ENCODE data around the gene SLC17A3.

The SLC17A3 gene

DNA sequence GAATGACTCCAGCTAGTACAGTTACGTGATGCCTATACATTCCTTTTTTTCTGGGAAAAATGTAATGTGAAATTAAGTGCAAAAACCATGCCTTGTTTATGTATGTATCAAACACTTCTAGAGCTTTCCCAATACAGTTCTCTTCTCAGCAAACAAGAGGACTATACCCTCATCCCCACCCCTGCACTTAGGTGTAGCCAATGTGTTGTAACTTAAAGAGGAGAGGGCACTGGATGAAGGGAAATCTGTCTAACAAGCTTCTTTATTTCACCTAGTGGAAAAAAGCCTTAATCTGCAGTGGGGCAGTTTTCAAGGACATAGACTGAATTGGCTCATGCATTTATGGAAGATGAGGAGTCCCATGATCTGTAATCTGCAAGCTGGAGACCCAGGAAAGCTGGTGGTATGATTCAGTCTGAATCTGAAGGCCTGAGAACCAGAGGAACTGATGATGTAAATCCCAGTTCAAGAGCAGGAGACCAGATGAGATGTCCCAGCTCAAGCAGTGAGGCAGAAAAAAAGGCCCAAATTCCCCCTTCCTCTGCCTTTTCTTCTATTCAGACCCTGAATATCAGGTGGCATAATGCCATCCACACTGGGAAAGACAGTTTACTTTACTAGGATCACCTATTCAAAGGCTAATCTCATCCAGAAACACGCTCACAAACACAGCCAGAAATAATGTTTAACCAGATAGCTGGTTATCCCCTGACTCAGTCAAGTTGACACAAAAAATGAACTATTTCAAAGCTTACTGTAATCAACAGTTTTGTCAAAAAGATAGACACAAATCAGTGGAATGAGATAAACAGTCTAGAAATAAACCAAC is 25.8 kb upstream of the SLC17A3 start:
- DNase-seq (no peak), ATAC-seq (no peak)
- Mint-ChIP-seq H3K4me3 (no peak overlapping the region), H3K4me1 (peaks cover 1% of the 10 kb centered on the region), H3K36me3 (ENCODE audit: low read depth) (no peaks in the 10 kb centered on the region), H3K9me3 (no peaks in the 10 kb centered on the region), H3K27me3 (peaks cover 2% of the 10 kb centered on the region), H3K27ac (no peak overlapping the region)

DNA sequence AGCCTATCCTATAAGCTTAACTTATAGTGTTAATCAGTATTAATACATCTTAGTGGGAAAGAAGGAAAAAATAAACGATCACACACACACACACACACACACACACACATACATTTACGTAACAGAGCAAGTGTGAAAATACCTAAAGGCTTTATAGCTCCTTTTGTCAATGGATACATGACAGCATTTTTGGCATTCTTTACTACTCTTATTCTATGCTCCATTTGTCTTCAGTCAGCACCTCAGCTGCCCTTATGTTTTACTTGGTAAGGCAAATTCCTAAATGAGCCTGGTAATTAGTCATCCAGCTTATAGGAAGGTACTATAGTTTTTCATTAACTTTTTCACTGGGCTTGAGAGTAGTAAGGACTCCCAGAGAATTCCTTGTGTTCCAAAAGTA is 25.1 kb upstream of the SLC17A3 start:
- H3K27me3 Mint-ChIP-seq: peaks cover 2% of the 10 kb centered on the region
- H3K4me3 Mint-ChIP-seq: no peak overlapping the region
- no peaks in the 10 kb centered on the region for H3K36me3 Mint-ChIP-seq (ENCODE audit: low read depth)
- peaks cover 1% of the 10 kb centered on the region for H3K4me1 Mint-ChIP-seq
- H3K9me3 Mint-ChIP-seq: no peaks in the 10 kb centered on the region
- H3K27ac Mint-ChIP-seq: no peak overlapping the region
- no peak for ATAC-seq
- DNase-seq: no peak

DNA sequence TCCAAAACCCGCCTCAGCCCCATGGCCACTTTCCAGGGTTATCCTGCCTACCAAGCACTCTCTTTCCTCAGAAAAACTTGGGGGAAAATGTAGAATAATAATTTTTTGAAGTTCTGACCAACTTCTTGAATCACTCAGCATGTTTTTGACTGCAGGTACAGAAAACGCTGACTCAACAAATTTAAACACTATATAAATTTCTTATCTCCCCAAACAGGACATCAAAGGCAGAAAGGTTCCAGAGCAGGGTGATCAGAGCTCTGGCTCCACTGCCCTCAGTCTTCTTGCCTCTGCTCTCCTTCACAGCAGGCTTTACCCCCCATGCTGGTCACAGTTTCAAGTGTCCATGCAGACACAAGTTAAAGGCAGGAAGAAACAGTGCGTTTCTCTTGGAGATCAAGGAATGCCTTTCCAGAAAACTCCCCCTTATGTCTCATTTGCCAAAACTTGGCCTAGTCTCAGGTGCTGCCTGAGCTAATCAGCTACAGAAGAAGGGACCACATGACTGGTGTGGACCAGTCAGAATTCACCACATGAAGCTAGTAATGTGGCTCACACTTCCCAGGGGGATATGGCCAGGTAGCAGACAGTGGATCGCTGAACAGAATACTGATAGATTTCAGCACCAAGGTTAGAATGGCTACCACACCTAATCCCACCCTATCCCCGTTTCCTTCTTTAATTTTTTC is 24.4 kb upstream of the SLC17A3 start:
- Mint-ChIP-seq H3K9me3 (no peaks in the 10 kb centered on the region), H3K27ac (no peak overlapping the region), H3K4me1 (peaks cover 1% of the 10 kb centered on the region), H3K36me3 (ENCODE audit: low read depth) (no peaks in the 10 kb centered on the region), H3K4me3 (no peak overlapping the region), H3K27me3 (peaks cover 2% of the 10 kb centered on the region)
- ATAC-seq (no peak), DNase-seq (no peak)

DNA sequence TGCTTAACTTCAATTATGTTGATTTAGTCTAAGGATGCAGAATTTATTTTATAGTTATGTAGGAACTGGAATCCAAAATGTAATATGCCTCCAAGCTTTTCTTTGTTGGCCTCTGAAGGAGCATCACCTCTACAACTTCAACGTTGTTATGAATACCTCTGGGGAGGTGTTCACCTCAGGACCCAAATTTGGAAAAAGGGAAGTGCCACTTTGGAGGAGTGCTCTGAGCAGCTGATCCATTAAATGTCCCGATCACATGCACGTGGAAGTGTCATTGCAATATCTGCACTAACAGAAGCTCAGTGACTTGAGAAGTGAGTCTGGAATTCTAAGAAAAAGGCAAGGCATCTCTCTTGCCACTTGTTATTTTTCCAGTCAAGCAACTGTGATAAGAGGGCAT is 22.2 kb upstream of the SLC17A3 start:
- no peaks in the 10 kb centered on the region for H3K9me3 Mint-ChIP-seq
- H3K27me3 Mint-ChIP-seq: no peaks in the 10 kb centered on the region
- no peak overlapping the region for H3K27ac Mint-ChIP-seq
- no peak for DNase-seq
- H3K4me3 Mint-ChIP-seq: no peak overlapping the region
- no peak for ATAC-seq
- no peaks in the 10 kb centered on the region for H3K36me3 Mint-ChIP-seq (ENCODE audit: low read depth)
- peaks cover 1% of the 10 kb centered on the region for H3K4me1 Mint-ChIP-seq

DNA sequence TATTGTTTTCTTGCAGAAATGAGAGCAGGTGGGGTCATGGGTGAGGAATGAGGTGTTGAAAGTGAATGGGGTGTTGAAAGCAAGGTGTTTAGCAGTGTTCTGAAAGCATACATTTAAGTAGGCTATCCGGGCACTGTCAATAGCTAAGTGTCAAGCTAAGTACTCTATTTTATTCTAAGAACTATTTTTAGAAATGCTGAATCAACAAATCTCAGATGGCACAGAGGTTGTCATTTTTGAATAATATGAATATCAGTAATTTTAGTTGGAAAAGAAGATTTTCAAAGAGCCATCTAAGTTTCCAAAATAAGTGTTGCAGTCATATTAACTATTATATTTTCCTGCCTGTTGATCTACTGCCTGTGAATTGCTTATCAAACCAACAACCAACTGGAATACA is 21.7 kb upstream of the SLC17A3 start:
- Mint-ChIP-seq H3K4me3 (no peak overlapping the region), H3K9me3 (no peaks in the 10 kb centered on the region), H3K27me3 (no peaks in the 10 kb centered on the region)

DNA sequence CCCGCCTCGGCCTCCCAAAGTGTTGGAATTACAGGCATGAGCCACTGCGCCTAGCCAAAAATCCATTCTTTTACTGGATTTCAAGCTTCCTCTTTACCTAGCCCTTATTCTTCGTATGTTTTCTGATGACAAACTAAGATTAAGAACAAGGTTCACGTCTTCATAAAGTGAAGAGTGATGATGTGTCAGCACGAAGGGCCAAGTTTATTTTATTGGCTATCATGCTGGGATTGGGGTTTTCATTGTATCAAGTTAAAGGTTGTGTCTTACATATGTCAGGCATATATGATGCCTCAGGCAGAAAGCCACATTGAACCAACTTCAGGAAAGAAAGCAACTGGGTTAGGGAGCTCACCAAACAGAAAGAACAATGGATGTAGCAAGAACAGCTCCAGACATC is 19.7 kb upstream of the SLC17A3 start:
- no peak for DNase-seq
- Mint-ChIP-seq H3K4me3 (no peak overlapping the region), H3K27ac (no peak overlapping the region), H3K4me1 (no peaks in the 10 kb centered on the region), H3K27me3 (no peaks in the 10 kb centered on the region), H3K9me3 (no peaks in the 10 kb centered on the region), H3K36me3 (ENCODE audit: low read depth) (no peaks in the 10 kb centered on the region)
- no peak for ATAC-seq

More for the DNA sequence above, 21.7 kb upstream of the SLC17A3 start:
- Mint-ChIP-seq H3K36me3 (ENCODE audit: low read depth) (no peaks in the 10 kb centered on the region), H3K4me1 (peaks cover under 1% of the 10 kb centered on the region), H3K27ac (no peak overlapping the region)
- ATAC-seq: no peak
- no peak for DNase-seq

DNA sequence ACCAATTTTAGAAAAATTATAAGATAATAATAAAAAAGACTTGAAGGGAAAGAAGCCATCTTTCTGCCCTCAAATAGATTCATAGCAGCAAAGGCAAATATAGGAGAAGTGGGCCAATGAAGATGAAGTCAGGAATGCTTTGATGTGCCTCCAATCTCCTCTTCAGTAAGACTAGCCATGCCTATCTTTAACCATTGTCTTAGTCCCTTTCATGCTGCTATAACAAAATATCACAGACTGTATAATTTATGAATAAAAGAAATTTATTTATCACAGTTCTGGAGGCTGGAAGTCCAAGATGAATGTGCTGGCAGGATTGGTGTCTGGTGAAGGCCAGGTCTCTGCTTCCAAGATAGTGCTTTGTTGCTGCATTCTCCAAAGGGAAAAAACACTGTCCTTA is 18.8 kb upstream of the SLC17A3 start:
- no peak overlapping the region for H3K27ac Mint-ChIP-seq
- no peaks in the 10 kb centered on the region for H3K27me3 Mint-ChIP-seq
- no peak for DNase-seq
- no peaks in the 10 kb centered on the region for H3K9me3 Mint-ChIP-seq
- H3K4me3 Mint-ChIP-seq: no peak overlapping the region
- H3K4me1 Mint-ChIP-seq: no peaks in the 10 kb centered on the region
- H3K36me3 Mint-ChIP-seq (ENCODE audit: low read depth): no peaks in the 10 kb centered on the region
- ATAC-seq: no peak

DNA sequence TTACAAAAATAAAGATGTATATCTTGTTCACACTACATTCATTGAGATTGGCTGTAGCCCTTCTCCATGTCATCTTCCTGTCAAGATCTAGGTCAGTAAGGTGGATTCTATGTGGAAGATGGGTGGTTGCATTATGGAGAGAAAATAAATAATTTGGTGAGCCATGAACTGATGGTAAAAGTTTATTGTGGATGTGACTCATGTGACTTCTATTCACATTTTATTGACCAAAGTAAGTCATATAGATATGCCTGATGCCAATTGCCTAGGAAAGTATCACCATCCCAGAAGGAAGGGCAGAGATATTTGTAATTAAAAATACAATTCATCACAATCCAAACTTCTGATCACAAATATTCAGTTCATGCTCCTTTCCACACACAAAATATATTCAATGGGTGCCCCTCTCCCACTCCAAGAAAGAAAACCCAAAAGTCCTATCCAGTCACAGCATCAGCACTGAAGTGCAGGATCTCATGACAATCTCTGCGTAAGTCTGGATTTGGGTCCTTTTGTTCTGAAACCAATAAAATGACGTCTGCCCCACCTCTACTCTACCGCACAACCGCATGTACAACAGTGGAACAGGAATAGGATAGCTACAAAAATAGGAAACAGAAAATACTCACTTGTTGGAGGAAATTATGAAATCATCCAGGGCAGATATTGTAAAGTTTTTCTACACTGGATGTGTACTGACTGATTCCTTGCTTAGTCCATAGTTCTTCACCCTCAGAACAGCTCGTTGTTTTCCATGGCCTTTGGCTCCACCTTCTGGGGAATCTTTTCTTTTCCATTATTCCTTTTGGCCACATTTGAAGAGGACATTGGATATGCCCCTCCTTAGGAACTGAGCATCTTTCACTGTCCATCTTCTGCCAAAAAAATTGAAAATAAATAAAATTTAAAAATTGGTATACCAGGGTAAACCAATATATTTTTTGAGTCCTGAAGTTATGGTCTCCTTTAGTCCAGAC is 16.1 kb upstream of the SLC17A3 start:
- no peak overlapping the region for H3K4me3 Mint-ChIP-seq
- H3K27me3 Mint-ChIP-seq: no peaks in the 10 kb centered on the region
- no peaks in the 10 kb centered on the region for H3K36me3 Mint-ChIP-seq (ENCODE audit: low read depth)
- no peak for ATAC-seq
- no peak for DNase-seq
- no peak overlapping the region for H3K27ac Mint-ChIP-seq
- no peaks in the 10 kb centered on the region for H3K4me1 Mint-ChIP-seq
- H3K9me3 Mint-ChIP-seq: no peaks in the 10 kb centered on the region

DNA sequence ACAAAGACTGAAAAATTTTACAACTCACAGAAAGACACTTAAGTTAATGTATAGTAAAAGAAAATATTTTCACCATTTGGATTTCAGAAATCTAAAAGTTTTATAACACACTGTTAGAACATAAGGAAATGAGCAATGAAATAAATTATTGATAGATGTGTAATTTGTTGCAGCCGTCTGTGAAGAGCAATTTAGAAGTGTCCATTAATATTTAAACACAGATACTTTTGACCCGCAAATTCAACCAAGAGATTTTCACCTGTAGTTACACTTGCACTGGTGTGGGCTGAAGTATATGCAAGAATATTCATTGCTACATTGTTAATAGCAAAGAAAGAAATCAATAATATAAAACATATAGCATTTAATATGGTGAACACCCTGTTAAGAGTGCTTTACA is 14.6 kb upstream of the SLC17A3 start:
- no peaks in the 10 kb centered on the region for H3K36me3 Mint-ChIP-seq (ENCODE audit: low read depth)
- H3K4me3 Mint-ChIP-seq: no peak overlapping the region
- H3K9me3 Mint-ChIP-seq: no peaks in the 10 kb centered on the region
- no peak for DNase-seq
- no peaks in the 10 kb centered on the region for H3K4me1 Mint-ChIP-seq
- H3K27ac Mint-ChIP-seq: no peak overlapping the region
- no peak for ATAC-seq
- no peaks in the 10 kb centered on the region for H3K27me3 Mint-ChIP-seq

DNA sequence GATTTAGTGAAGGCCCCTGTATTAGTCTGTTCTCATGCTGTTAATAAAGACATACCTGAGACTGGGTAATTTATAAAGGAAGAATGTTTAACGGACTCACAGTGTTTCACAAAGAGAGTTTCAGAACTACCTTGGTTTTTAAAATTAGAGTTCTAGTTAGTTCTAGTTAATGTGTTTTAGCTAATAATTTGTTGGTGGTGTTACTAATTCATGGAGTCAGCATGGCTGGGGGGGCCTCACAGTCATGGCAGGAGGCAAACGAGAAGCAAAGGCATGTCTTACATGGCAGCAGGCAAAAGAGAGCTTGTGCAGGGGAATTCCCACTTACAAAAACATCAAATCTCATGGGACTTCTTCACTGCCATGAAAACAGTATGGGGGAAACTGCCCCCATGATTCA is 12.0 kb upstream of the SLC17A3 start:
- DNase-seq: no peak
- no peaks in the 10 kb centered on the region for H3K27me3 Mint-ChIP-seq
- no peaks in the 10 kb centered on the region for H3K9me3 Mint-ChIP-seq
- H3K27ac Mint-ChIP-seq: no peak overlapping the region
- H3K4me3 Mint-ChIP-seq: no peak overlapping the region
- ATAC-seq: no peak
- no peaks in the 10 kb centered on the region for H3K36me3 Mint-ChIP-seq (ENCODE audit: low read depth)
- H3K4me1 Mint-ChIP-seq: no peaks in the 10 kb centered on the region

DNA sequence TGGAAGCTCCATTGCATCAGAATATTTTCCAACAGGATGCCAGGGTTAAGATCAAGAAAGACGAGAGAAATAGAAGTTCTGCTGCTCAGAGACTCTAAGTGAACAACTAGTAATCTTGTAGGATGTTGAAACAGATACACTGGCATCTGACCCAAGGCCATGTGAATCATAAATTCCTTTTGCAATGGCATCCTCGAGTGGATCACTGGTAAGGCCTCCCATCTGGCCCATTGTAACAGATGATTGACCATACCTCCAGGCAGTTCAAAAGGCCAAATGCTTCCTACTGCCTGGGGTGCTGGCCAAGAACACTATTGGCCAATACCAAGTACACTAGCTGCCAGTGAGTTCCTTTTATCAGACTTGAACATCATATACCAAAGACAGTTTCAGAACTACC is 9.9 kb upstream of the SLC17A3 start:
- Mint-ChIP-seq H3K27me3 (no peaks in the 10 kb centered on the region), H3K9me3 (no peaks in the 10 kb centered on the region), H3K36me3 (ENCODE audit: low read depth) (no peaks in the 10 kb centered on the region), H3K4me3 (no peak overlapping the region), H3K4me1 (no peaks in the 10 kb centered on the region), H3K27ac (no peak overlapping the region)
- ATAC-seq (no peak), DNase-seq (no peak)

DNA sequence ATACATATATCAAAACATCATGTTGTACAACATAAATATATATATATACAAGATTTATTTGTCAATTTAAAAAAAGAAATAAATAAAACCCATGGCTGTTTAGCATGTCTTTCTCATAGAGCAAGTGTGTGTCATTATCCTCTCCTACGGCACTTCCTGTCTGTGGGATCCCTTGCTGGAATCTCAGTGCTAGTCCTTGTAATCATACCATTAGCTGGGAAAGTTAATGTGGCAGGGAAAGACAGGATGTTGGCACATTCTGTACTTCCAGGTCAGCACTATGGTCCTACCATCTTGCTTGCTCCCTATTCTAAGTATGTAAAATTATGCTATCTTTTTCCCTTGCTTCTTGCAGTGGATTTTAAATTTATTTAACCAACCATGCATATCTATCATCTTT is 9.5 kb upstream of the SLC17A3 start:
- Mint-ChIP-seq H3K4me1 (no peaks in the 10 kb centered on the region), H3K27me3 (peaks cover 3% of the 10 kb centered on the region), H3K36me3 (ENCODE audit: low read depth) (no peaks in the 10 kb centered on the region), H3K9me3 (no peaks in the 10 kb centered on the region), H3K27ac (no peak overlapping the region), H3K4me3 (no peak overlapping the region)
- DNase-seq: no peak
- no peak for ATAC-seq

DNA sequence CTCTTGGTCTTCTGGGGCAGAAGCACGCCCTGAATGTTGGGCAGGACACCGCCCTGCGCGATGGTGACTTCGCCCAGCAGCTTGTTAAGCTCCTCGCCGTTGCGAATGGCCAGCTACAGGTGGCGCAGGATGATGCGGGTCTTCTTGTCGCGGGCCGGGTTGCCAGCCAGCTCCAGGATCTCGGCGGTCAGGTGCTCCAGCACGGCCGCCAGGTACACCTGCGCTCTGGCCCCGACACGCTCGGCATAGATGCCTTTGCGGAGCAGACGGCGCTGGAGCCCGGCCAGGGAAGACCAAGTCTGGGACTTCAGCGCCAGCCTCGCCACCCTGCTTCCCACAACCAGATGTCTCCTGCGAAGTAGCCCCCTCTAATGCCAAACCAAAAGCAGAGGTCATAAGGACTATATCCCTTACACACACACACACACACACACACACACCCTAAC is 8.0 kb upstream of the SLC17A3 start:
- H3K4me3 Mint-ChIP-seq: peak overlapping the region; percentile 58
- ATAC-seq: peak; percentile 57

DNA sequence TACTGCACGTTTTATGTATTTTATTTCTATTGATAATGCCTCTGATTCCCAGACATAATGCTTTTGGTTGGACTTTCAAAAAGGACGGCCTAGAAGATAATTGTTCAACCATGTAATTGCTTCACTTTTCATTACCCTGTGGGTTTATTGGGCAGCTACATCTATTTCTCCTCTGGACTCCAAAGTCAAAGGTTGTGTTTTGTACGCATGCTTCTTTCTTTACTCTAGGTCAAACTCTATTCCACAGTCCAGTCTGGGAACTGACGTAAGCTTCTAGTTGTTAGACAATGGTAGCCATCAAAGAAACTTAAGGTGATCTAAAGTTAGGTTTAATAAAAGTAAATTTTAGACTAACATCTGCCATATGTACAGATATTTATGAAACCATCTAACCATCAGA is 6.6 kb upstream of the SLC17A3 start:
- no peak for DNase-seq

More for the DNA sequence above, 8.0 kb upstream of the SLC17A3 start:
- H3K9me3 Mint-ChIP-seq: no peaks in the 10 kb centered on the region
- DNase-seq: peak; percentile 16
- H3K36me3 Mint-ChIP-seq (ENCODE audit: low read depth): no peaks in the 10 kb centered on the region
- no peaks in the 10 kb centered on the region for H3K4me1 Mint-ChIP-seq
- peaks cover 4% of the 10 kb centered on the region for H3K27me3 Mint-ChIP-seq
- no peak overlapping the region for H3K27ac Mint-ChIP-seq

More for the DNA sequence above, 6.6 kb upstream of the SLC17A3 start:
- H3K27ac Mint-ChIP-seq: no peak overlapping the region
- no peak for ATAC-seq
- no peaks in the 10 kb centered on the region for H3K9me3 Mint-ChIP-seq
- H3K4me3 Mint-ChIP-seq: no peak overlapping the region
- peaks cover 3% of the 10 kb centered on the region for H3K4me1 Mint-ChIP-seq
- H3K36me3 Mint-ChIP-seq (ENCODE audit: low read depth): no peaks in the 10 kb centered on the region
- peaks cover 5% of the 10 kb centered on the region for H3K27me3 Mint-ChIP-seq

Measured in activated naive CD8-positive, alpha-beta T cell treated with anti-CD3 and anti-CD28 coated beads, Interleukin-2, amount 50 U/mL, for 24 hours (primary cell).